ENCODE results near the gene SNX3. TPM values are rescaled to one million over a fixed set of nuclear protein-coding genes. Genes with fewer than 3 reads are reported as not detected.
"Not testable (repeated sequence)": the region's sequence is repeated elsewhere in the genome, so short reads cannot be mapped to it uniquely, and the experiment has no call there.

SNX3 gene
- total RNA-seq, 2 experiments from 2014 or later, result 39.8 to 40.8 TPM

DNA sequence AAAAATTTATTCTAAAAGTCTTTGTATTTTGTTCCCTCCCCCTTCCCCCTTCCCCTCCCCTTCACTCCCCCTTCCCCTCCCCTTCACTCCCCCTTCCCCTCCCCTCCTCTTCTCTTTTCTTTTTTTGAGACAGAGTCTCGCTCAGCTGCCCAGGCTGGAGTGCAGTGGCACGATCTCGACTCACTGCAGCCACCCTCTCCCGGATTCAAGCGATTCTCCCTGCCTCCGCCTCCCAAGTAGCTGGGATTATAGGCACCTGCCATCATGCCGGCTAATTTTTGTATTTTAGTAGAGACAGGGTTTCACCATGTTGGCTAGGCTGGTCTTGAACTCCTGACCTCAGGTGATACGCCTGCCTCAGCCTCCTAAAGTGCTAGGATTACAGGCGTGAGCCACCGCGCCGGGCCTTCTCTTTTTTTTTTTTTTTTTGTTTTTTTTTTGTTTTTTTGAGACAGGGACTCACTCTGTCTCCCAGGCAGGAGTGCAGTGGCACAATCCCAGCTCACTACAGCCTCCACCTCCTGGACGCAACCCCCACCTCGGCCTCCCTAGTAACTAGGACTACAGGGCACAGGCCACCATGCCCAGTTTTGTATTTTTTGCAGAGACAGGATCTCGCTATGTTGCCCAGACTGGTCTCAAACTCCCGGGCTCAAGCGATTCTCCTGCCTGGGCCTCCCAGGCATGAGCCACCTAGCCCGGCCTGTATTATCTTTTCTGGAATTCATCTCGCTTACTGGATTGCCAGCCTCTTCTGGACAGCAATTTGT is 32.9 kb upstream of the SNX3 start:
- DNase-seq, result peak in 1 of 14 experiments; percentile 23
- Histone ChIP-seq H3K4me3 (ENCODE audit: low read length) (peak overlapping the region; percentile 91), H3K27me3 (ENCODE audit: control insufficient read depth in 1 of 2, insufficient read depth in 2 of 2, low read length in 2 of 2) (no peaks in the 10 kb centered on the region), H3K27ac (ENCODE audit: low read depth in 1 of 2, low read length in 2 of 2) (no peak overlapping the region), H3K9me3 (ENCODE audit: control insufficient read depth in 1 of 2, insufficient read depth in 1 of 2, low read length in 2 of 2) (no peaks in the 10 kb centered on the region), H3K4me1 (ENCODE audit: insufficient read depth, low read length) (peaks cover 17% of the 10 kb centered on the region), H3K36me3 (ENCODE audit: insufficient read depth, low read length) (no peaks in the 10 kb centered on the region)
- intact Hi-C loops (cut with DNase I, micrococcal nuclease), result loop anchor here (1.0 to 10.0 kb wide), 8 partner anchors 32 to 1881 kb away; partner anchors contain the start of genes SNX3 (in 2 of the 2), AK9 (in 1 of the 2), CEP57L1 (in 1 of the 2) and FIG4 (in 1 of the 2)
- ChIA-PET CTCF (no interaction called here), POLR2A (interaction anchor here (3.2 kb wide), 1 partner anchor 32 kb away, joined by 66 read pairs; the partner anchor contains the start of gene SNX3)
- no peaks in the 10 kb centered on the region for H3K9me3 Mint-ChIP-seq
- peak overlapping the region; percentile 96 for H3K27ac Mint-ChIP-seq
- H3K4me3 Mint-ChIP-seq, result peak overlapping the region; percentile 97
- H3K27me3 Mint-ChIP-seq, result no peaks in the 10 kb centered on the region
- ATAC-seq (ENCODE audit: poor library complexity), result no peak
- H3K36me3 Mint-ChIP-seq (ENCODE audit: low read depth), result peaks cover 13% of the 10 kb centered on the region
- TF ChIP-seq, protein P1, sequence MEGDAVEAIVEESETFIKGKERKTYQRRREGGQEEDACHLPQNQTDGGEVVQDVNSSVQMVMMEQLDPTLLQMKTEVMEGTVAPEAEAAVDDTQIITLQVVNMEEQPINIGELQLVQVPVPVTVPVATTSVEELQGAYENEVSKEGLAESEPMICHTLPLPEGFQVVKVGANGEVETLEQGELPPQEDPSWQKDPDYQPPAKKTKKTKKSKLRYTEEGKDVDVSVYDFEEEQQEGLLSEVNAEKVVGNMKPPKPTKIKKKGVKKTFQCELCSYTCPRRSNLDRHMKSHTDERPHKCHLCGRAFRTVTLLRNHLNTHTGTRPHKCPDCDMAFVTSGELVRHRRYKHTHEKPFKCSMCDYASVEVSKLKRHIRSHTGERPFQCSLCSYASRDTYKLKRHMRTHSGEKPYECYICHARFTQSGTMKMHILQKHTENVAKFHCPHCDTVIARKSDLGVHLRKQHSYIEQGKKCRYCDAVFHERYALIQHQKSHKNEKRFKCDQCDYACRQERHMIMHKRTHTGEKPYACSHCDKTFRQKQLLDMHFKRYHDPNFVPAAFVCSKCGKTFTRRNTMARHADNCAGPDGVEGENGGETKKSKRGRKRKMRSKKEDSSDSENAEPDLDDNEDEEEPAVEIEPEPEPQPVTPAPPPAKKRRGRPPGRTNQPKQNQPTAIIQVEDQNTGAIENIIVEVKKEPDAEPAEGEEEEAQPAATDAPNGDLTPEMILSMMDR (IDR thresholded peaks at IDR 0.05), result no peak
- H3K4me1 Mint-ChIP-seq (ENCODE audit: low read depth), result peaks cover 26% of the 10 kb centered on the region

- H3K4me3 ChIP-seq (ENCODE audit: low read length); H3K27ac ChIP-seq (ENCODE audit: low read depth in 1 of 2, low read length in 2 of 2); CTCF ChIA-PET; H3K9me3 Mint-ChIP-seq; H3K27me3 ChIP-seq (ENCODE audit: control insufficient read depth in 1 of 2, insufficient read depth in 2 of 2, low read length in 2 of 2); ATAC-seq (ENCODE audit: poor library complexity); H3K36me3 ChIP-seq (ENCODE audit: insufficient read depth, low read length); POLR2A ChIA-PET; DNase-seq; H3K27me3 Mint-ChIP-seq; H3K9me3 ChIP-seq (ENCODE audit: control insufficient read depth in 1 of 2, insufficient read depth in 1 of 2, low read length in 2 of 2): not testable (repeated sequence)
- H3K27ac Mint-ChIP-seq, result peak overlapping the region; percentile 34
- H3K4me1 Mint-ChIP-seq (ENCODE audit: low read depth), result peaks cover 22% of the 10 kb centered on the region
- peaks cover 17% of the 10 kb centered on the region for H3K4me1 ChIP-seq (ENCODE audit: insufficient read depth, low read length)
- peaks cover 13% of the 10 kb centered on the region for H3K36me3 Mint-ChIP-seq (ENCODE audit: low read depth)
- intact Hi-C loops (cut with DNase I, micrococcal nuclease), result loop anchor here in 1 of 2 experiments (2.0 to 10.0 kb wide), 7 partner anchors 330 to 1882 kb away; partner anchors contain the start of genes AK9, CEP57L1, FIG4 and MTRES1
- peak overlapping the region; percentile 58 for H3K4me3 Mint-ChIP-seq
Measured at GRCh38 chr6:108292561-108292960, 31.7 kb upstream of the SNX3 start.

DNA sequence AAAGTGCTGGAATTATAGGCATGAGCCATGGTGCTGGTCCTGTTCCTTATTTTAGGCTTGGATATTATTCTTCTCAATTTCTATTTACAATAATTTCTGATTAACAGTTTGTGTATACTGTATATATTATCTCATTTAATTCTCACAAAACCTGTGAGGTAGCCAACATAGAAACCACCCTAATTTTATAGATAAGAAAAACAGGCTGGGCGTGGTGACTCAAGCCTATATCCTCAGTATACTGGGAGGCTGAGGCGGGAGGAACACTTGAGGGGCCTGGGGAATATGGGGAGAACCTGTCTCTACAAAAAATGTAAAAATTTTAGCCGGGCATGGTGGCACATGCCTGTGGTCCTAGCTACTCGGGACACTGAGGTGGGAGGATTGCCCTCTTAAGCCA is 30.3 kb upstream of the SNX3 start:
- intact Hi-C loops (cut with DNase I, micrococcal nuclease), result loop anchor here in 1 of 2 experiments (10.0 kb wide), 6 partner anchors 804 to 1884 kb away; partner anchors contain the start of genes AK9, CEP57L1, FIG4 and MTRES1
- no peaks in the 10 kb centered on the region for H3K27me3 Mint-ChIP-seq
- H3K36me3 ChIP-seq (ENCODE audit: insufficient read depth, low read length), result no peaks in the 10 kb centered on the region
- TF ChIP-seq, protein P1 (IDR thresholded peaks at IDR 0.05), result no peak
- no peaks in the 10 kb centered on the region for H3K9me3 Mint-ChIP-seq
- DNase-seq (no peak), ATAC-seq (ENCODE audit: poor library complexity) (no peak)
- H3K27ac ChIP-seq (ENCODE audit: low read depth in 1 of 2, low read length in 2 of 2), result no peak overlapping the region
- POLR2A ChIA-PET, result interaction anchor here (1.4 kb wide), 1 partner anchor 30 kb away, joined by 7 read pairs; the partner anchor contains the start of gene SNX3
- no peak overlapping the region for H3K27ac Mint-ChIP-seq
- H3K4me3 Mint-ChIP-seq, result no peak overlapping the region
- no peaks in the 10 kb centered on the region for H3K27me3 ChIP-seq (ENCODE audit: control insufficient read depth in 1 of 2, insufficient read depth in 2 of 2, low read length in 2 of 2)
- H3K9me3 ChIP-seq (ENCODE audit: control insufficient read depth in 1 of 2, insufficient read depth in 1 of 2, low read length in 2 of 2), result no peaks in the 10 kb centered on the region
- H3K4me1 ChIP-seq (ENCODE audit: insufficient read depth, low read length), result peaks cover 17% of the 10 kb centered on the region
- CTCF ChIA-PET, result no interaction called here
- H3K36me3 Mint-ChIP-seq (ENCODE audit: low read depth), result peaks cover 13% of the 10 kb centered on the region
- peaks cover 22% of the 10 kb centered on the region for H3K4me1 Mint-ChIP-seq (ENCODE audit: low read depth)
- H3K4me3 ChIP-seq (ENCODE audit: low read length), result no peak overlapping the region
